Stimulated activated CD4-positive, alpha-beta T cell treated with anti-CD3 and anti-CD28 coated beads, Interleukin-2, amount 100 ng/mL, for 48 hours (primary cell): ENCODE data around the gene CACNG8.
A peak's percentile ranks its signal among the peaks of the same experiment; 100 is the strongest.
"Not testable (repeated sequence)": the region's sequence is repeated elsewhere in the genome, so short reads cannot be mapped to it uniquely, and the experiment has no call there.

ENCODE experiments used
- DNase-seq, 2 donors: peaks; one replicate each; pipeline ENCODE4 v3.0.0-alpha.2; 2020

CACNG8 gene

GRCh38 chr19:53962887-53963431 lies at the start of gene CACNG8:
CACNG8 (plus strand) TSS chr19:53962937.
- no peak for DNase-seq

- no peak for DNase-seq
Observed at GRCh38 chr19:53915000-53915399, 47.7 kb upstream of the CACNG8 start.

- DNase-seq = no peak
Observed at GRCh38 chr19:53916004-53916403, 46.7 kb upstream of the CACNG8 start.

- no peak for DNase-seq
Observed at GRCh38 chr19:53917356-53917755, 45.4 kb upstream of the CACNG8 start.

- peak; percentile 9 to 15 for DNase-seq
Observed at GRCh38 chr19:53927739-53928138, 35.0 kb upstream of the CACNG8 start.

GRCh38 chr19:53936029-53936428 lies 26.7 kb upstream of the CACNG8 start:
- DNase-seq = no peak

- peak in 1 of 2 donors; percentile 10 for DNase-seq
Observed at GRCh38 chr19:53942001-53942786, 20.5 kb upstream of the CACNG8 start.

- no peak for DNase-seq
Observed at GRCh38 chr19:53944416-53944815, 18.3 kb upstream of the CACNG8 start.

GRCh38 chr19:53944933-53945332 lies 17.8 kb upstream of the CACNG8 start:
- DNase-seq = no peak

GRCh38 chr19:53945441-53945840 lies 17.3 kb upstream of the CACNG8 start:
- no peak for DNase-seq

GRCh38 chr19:53945998-53946397 lies 16.7 kb upstream of the CACNG8 start:
- no peak for DNase-seq

GRCh38 chr19:53947624-53948023 lies 15.1 kb upstream of the CACNG8 start:
- DNase-seq = no peak

- not testable (repeated sequence) for DNase-seq
Observed at GRCh38 chr19:53948611-53949010, 14.1 kb upstream of the CACNG8 start.

GRCh38 chr19:53951436-53951835 lies 11.3 kb upstream of the CACNG8 start:
- DNase-seq = no peak

GRCh38 chr19:53951947-53952346 lies 10.8 kb upstream of the CACNG8 start:
- DNase-seq = no peak

- DNase-seq = no peak
Observed at GRCh38 chr19:53953383-53953782, 9.4 kb upstream of the CACNG8 start.

GRCh38 chr19:53957448-53958167 lies 5.1 kb upstream of the CACNG8 start:
- no peak for DNase-seq

GRCh38 chr19:53958168-53958571 lies 4.6 kb upstream of the CACNG8 start:
- DNase-seq = no peak

GRCh38 chr19:53958823-53959757 lies 3.6 kb upstream of the CACNG8 start:
- no peak for DNase-seq

GRCh38 chr19:53960187-53960586 lies 2.5 kb upstream of the CACNG8 start:
- no peak for DNase-seq

GRCh38 chr19:53960886-53961285 lies 1.9 kb upstream of the CACNG8 start:
- no peak for DNase-seq

- DNase-seq = no peak
Observed at GRCh38 chr19:53961523-53962356, 997 bp upstream of the CACNG8 start.
